Measurements from ENCODE around the gene SGMS1.

- no peak for TF ChIP-seq TAF1 (IDR thresholded peaks at IDR 0.05; ENCODE audit: low read depth, low read length)
- no peak for TF ChIP-seq POLR2A (IDR thresholded peaks at IDR 0.05; ENCODE audit: low read depth, low read length)
- TF ChIP-seq PAX5 (IDR thresholded peaks at IDR 0.05; ENCODE audit: insufficient read depth, low read length, severe bottlenecking), result no peak
- TF ChIP-seq POLR2AphosphoS5 (IDR thresholded peaks at IDR 0.05; ENCODE audit: low read depth, low read length), result no peak
Observed at GRCh38 chr10:50627443-50627842, 3.7 kb upstream of the SGMS1 start.

Measured in GM12891 (cell line).